HepG2 (cell line): ENCODE data around the gene MTO1. TPM values are rescaled to one million over a fixed set of nuclear protein-coding genes. Genes with fewer than 3 reads are reported as not detected.

Source experiments
- EZH2 ChIP-seq: conservative IDR thresholded peaks from 2 replicates; pipeline ENCODE4 v1.6.1; 2012; ENCODE audit warnings: mild to moderate bottlenecking, low read depth, low read length, moderate library complexity
- KLF15 ChIP-seq: sonication (generic); formaldehyde crosslinking; IDR thresholded peaks from 2 replicates; pipeline ENCODE4 v1.8.1; 2023; ENCODE audit warnings: borderline replicate concordance, mild to moderate bottlenecking, inconsistent platforms, missing genetic modification reagents, mixed read lengths
- MAFK ChIP-seq, 2 experiments: IDR thresholded peaks in 1 of 2; conservative IDR thresholded peaks in 1 of 2; 2 replicates each; pipeline ENCODE4 v1.6.1; 2011; ENCODE audit warnings: improper control_type of control experiment in 2 of 2, low read length in 2 of 2
- MAZ ChIP-seq, 2 experiments: sonication (generic) in 1 of 2; formaldehyde crosslinking in 1 of 2; IDR thresholded peaks; 2 replicates each; pipeline versions ENCODE4 v1.5.0 to v1.6.1; 2012 to 2020; ENCODE audit warnings: low read depth in 2 of 2, mild to moderate bottlenecking in 2 of 2, borderline replicate concordance in 1 of 2, improper control_type of control experiment in 1 of 2, low read length in 1 of 2, missing genetic modification reagents in 1 of 2, moderate library complexity in 1 of 2
- MXD4 ChIP-seq: IDR thresholded peaks from 2 replicates; pipeline ENCODE4 v1.6.1; 2016; ENCODE audit warnings: mild to moderate bottlenecking, missing biosample characterization, missing genetic modification reagents
- NBN ChIP-seq: fragments of 450-650 bp; conservative IDR thresholded peaks from 2 replicates; pipeline ENCODE4 v1.6.1; 2017
- RBM39 ChIP-seq: fragments of 200-400 bp; formaldehyde crosslinking; IDR thresholded peaks from one replicate; pipeline ENCODE4 v1.6.1; 2018; ENCODE audit warnings: antibody characterized with exemption, mild to moderate bottlenecking, low read depth, low read length; ENCODE audit not compliant: poor library complexity, severe bottlenecking
- RFXAP ChIP-seq: sonication (generic); formaldehyde crosslinking; IDR thresholded peaks from 2 replicates; pipeline ENCODE4 v1.4.0; 2020; ENCODE audit warnings: missing genetic modification reagents, borderline replicate concordance
- SKI ChIP-seq: fragments of 450-650 bp; IDR thresholded peaks from one replicate; pipeline ENCODE4 v1.6.1; 2018; ENCODE audit warnings: mild to moderate bottlenecking; ENCODE audit not compliant: partially characterized antibody
- TARDBP ChIP-seq: sonication (generic); formaldehyde crosslinking; IDR thresholded peaks from 2 replicates; pipeline ENCODE4 v1.8.0; 2022; ENCODE audit warnings: mild to moderate bottlenecking, missing genetic modification reagents
- U2AF2 ChIP-seq: fragments of 200-400 bp; formaldehyde crosslinking; IDR thresholded peaks from 2 replicates; pipeline ENCODE4 v1.6.1; 2017; ENCODE audit warnings: low read depth, mild to moderate bottlenecking, low read length
- ZNF713 ChIP-seq: sonication (generic); formaldehyde crosslinking; IDR thresholded peaks from 2 replicates; pipeline ENCODE4 v1.4.0; 2020; ENCODE audit warnings: mild to moderate bottlenecking, missing genetic modification reagents
- ZNF777 ChIP-seq: sonication (generic); formaldehyde crosslinking; IDR thresholded peaks from 2 replicates; pipeline ENCODE4 v1.4.0; 2020; ENCODE audit warnings: missing genetic modification reagents
- polyA plus RNA-seq, 8 experiments: library from polyadenylated mRNA; depleted of rRNA in 3 of 8; stranded (reverse) in 7 of 8; unstranded in 1 of 8; fragments of >200 nt; fragmentation: Illumina TruSeq in 4 of 8; extraction: Trizol in 4 of 8; gene quantifications; 2 replicates each; pipeline versions ENCODE4 v1.2.1 to v1.2.3, GENCODE V29; 2011 to 2016; ENCODE audit warnings: low read depth in 4 of 8, missing spikeins in 1 of 8, mixed read lengths in 1 of 8; ENCODE audit not compliant: insufficient read depth in 1 of 8
- total RNA-seq, 5 experiments: library from RNA; depleted of rRNA; stranded (reverse); fragments of >200 nt; fragmentation: Illumina TruSeq; extraction: Trizol; gene quantifications; 2 replicates each; pipeline ENCODE4 v1.2.3, GENCODE V29; 2016; ENCODE audit warnings: low read depth in 1 of 5
- TF ChIP-seq, protein P1 (sequence below): IDR thresholded peaks from 2 replicates; pipeline ENCODE4 v1.6.1; 2016; ENCODE audit warnings: missing biosample characterization, missing genetic modification reagents, low read depth
- TF ChIP-seq, protein P2 (sequence below): sonication (generic); formaldehyde crosslinking; IDR thresholded peaks from 2 replicates; pipeline ENCODE4 v1.5.1; 2020; ENCODE audit warnings: missing genetic modification reagents, mild to moderate bottlenecking, borderline replicate concordance
- TF ChIP-seq, protein P3 (sequence below): sonication (generic); formaldehyde crosslinking; IDR thresholded peaks from 2 replicates; pipeline ENCODE4 v1.8.1; 2023; ENCODE audit warnings: mild to moderate bottlenecking, inconsistent platforms, moderate library complexity, missing genetic modification reagents, borderline replicate concordance
- TF ChIP-seq, protein P4 (sequence below): sonication (generic); formaldehyde crosslinking; IDR thresholded peaks from 2 replicates; pipeline ENCODE4 v1.8.1; 2023; ENCODE audit warnings: mild to moderate bottlenecking, moderate library complexity, missing genetic modification reagents
- TF ChIP-seq, protein P5 (sequence below): sonication (generic); formaldehyde crosslinking; IDR thresholded peaks from 2 replicates; pipeline ENCODE4 v1.4.0; 2020; ENCODE audit warnings: missing genetic modification reagents
- TF ChIP-seq, protein P6 (sequence below): sonication (generic); formaldehyde crosslinking; IDR thresholded peaks from 2 replicates; pipeline ENCODE4 v1.4.0; 2020; ENCODE audit warnings: missing genetic modification reagents

MTO1 gene
- total and polyA plus RNA-seq, 2 of the 13 experiments (the other 11 are each of a cell fraction or from before 2014, with no cell fraction given) = 21.1 to 45.3 TPM

DNA sequence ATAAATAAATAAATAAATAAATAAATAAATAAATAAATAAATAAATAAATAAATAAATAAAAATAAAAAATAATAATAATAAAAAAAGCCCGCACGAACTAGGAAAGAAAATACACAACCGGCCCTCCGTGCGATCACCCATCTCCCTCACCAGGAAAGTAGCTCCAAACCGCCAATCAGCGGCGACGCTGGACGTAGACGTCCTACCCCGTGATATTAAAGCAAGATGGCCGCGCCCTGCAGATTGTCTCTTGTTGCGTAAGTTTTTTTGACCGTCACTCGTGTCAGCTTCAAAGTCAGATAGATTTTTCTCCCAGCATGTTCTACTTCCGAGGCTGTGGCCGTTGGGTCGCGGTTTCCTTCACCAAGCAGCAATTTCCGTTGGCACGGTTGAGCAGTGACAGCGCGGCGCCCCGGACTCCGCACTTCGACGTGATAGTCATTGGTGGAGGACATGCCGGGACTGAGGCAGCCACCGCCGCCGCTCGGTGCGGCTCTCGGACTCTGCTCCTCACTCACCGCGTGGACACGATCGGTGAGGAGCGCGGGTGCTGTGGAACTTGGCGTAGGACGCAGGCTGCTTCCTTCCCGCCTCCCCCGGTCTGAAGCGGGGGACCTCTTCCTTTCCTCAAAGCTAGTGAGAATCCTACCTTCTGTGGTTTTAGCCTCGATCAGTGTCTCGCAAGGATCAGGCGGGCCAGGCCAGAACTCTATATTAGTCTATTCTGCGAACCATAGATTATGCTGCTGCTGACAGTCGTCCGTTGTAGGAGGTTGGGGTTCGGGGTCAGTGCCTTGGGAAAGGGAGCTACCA is at the start of gene MTO1 (continued):
- no peak for TF ChIP-seq U2AF2
- peak; percentile 79 for TF ChIP-seq RBM39
- TF ChIP-seq, protein P1, sequence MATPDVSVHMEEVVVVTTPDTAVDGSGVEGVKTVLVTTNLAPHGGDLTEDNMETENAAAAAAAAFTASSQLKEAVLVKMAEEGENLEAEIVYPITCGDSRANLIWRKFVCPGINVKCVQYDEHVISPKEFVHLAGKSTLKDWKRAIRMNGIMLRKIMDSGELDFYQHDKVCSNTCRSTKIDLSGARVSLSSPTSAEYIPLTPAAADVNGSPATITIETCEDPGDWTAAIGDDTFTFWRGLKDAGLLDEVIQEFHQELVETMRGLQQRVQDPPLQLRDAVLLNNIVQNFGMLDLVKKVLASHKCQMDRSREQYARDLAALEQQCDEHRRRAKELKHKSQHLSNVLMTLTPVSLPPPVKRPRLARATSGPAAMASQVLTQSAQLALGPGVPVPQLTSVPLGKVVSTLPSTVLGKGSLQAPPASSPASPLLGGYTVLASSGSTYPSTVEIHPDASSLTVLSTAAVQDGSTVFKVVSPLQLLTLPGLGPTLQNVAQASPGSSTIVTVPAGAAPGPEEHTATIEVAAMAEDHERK = peak; percentile 96
- peak; percentile 67; the same call in 1 of the 2 replicates for TF ChIP-seq MXD4
- no peak for TF ChIP-seq SKI
- TF ChIP-seq, protein P2, sequence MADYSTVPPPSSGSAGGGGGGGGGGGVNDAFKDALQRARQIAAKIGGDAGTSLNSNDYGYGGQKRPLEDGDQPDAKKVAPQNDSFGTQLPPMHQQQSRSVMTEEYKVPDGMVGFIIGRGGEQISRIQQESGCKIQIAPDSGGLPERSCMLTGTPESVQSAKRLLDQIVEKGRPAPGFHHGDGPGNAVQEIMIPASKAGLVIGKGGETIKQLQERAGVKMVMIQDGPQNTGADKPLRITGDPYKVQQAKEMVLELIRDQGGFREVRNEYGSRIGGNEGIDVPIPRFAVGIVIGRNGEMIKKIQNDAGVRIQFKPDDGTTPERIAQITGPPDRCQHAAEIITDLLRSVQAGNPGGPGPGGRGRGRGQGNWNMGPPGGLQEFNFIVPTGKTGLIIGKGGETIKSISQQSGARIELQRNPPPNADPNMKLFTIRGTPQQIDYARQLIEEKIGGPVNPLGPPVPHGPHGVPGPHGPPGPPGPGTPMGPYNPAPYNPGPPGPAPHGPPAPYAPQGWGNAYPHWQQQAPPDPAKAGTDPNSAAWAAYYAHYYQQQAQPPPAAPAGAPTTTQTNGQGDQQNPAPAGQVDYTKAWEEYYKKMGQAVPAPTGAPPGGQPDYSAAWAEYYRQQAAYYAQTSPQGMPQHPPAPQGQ (CRISPR knock-in tag) = no peak
- no peak for TF ChIP-seq KLF15 (CRISPR knock-in tag)
- TF ChIP-seq, protein P3, sequence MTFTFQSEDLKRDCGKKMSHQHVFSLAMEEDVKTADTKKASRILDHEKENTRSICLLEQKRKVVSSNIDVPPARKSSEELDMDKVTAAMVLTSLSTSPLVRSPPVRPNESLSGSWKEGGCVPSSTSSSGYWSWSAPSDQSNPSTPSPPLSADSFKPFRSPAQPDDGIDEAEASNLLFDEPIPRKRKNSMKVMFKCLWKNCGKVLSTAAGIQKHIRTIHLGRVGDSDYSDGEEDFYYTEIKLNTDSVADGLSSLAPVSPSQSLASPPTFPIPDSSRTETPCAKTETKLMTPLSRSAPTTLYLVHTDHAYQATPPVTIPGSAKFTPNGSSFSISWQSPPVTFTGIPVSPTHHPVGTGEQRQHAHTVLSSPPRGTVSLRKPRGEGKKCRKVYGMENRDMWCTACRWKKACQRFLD (CRISPR knock-in tag) = 0 out of 2 replicates have a peak, but pooled peaks have one; percentile 78
- TF ChIP-seq TARDBP (CRISPR knock-in tag) = no peak
- TF ChIP-seq, protein P4, sequence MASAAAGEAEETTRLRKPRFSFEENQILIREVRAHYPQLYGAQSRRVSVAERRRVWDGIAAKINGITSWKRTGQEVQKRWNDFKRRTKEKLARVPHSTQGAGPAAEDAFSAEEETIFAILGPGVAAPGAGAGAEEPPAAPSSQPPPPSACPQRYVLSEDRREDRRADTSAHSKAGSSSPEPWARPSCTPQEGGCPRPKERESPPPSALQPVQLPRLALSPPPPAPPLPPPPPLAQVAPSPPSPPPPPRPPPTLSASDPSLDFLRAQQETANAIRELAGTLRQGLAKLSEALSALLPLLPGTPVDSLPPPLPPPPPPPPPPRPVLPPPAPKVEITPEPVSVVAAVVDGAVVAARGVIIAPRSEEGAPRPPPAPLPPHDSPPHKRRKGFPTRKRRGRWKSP (CRISPR knock-in tag) = peak; percentile 89
- TF ChIP-seq ZNF777 (CRISPR knock-in tag) = peak; percentile 96
- no peak for TF ChIP-seq RFXAP (CRISPR knock-in tag)
- TF ChIP-seq EZH2 = no peak
- TF ChIP-seq ZNF713 = no peak
- no peak for TF ChIP-seq MAZ (IDR thresholded peaks at IDR 0.05; ENCODE audit: borderline replicate concordance, low read depth, low read length)
- peak; percentile 66 for TF ChIP-seq MAZ (CRISPR knock-in tag; IDR thresholded peaks at IDR 0.05; ENCODE audit: low read depth)
- TF ChIP-seq, protein P5, sequence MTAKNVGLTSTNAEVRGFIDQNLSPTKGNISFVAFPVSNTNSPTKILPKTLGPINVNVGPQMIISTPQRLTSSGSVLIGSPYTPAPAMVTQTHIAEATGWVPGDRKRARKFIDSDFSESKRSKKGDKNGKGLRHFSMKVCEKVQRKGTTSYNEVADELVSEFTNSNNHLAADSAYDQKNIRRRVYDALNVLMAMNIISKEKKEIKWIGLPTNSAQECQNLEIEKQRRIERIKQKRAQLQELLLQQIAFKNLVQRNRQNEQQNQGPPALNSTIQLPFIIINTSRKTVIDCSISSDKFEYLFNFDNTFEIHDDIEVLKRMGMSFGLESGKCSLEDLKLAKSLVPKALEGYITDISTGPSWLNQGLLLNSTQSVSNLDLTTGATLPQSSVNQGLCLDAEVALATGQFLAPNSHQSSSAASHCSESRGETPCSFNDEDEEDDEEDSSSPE = peak; percentile 58
- no peak for TF ChIP-seq MAFK (conservative IDR thresholded peaks at IDR 0.05 in 1 of 2, IDR thresholded peaks at IDR 0.05 in 1 of 2; ENCODE audit: low read length in 2 of 2)
- TF ChIP-seq, protein P6, sequence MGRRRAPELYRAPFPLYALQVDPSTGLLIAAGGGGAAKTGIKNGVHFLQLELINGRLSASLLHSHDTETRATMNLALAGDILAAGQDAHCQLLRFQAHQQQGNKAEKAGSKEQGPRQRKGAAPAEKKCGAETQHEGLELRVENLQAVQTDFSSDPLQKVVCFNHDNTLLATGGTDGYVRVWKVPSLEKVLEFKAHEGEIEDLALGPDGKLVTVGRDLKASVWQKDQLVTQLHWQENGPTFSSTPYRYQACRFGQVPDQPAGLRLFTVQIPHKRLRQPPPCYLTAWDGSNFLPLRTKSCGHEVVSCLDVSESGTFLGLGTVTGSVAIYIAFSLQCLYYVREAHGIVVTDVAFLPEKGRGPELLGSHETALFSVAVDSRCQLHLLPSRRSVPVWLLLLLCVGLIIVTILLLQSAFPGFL (CRISPR knock-in tag) = no peak
- no peak for TF ChIP-seq NBN
